Upper lobe of left lung (tissue), 6 donors: ENCODE results near the gene HSD3B2. TPM values are rescaled to one million over a fixed set of nuclear protein-coding genes. Genes with fewer than 3 reads are reported as not detected.
"Not testable (repeated sequence)": the region's sequence is repeated elsewhere in the genome, so short reads cannot be mapped to it uniquely, and the experiment has no call there.

ENCODE experiments used
- ATAC-seq, 2 donors: fragments of 200-7000 bp; cut with Tn5 transposase; one replicate each; pipeline ENCODE4 v1.9.1; 2022; ENCODE audit warnings: mild to moderate bottlenecking in 2 of 2, moderate library complexity in 2 of 2; ENCODE audit not compliant: low FRiP score in 2 of 2
- DNase-seq, 2 donors: peaks; one replicate each; pipeline ENCODE4 v3.0.0-alpha.2; 2019 to 2020
- H3K27ac ChIP-seq, 4 donors: fragments of 200-600 bp; sonication (generic); one replicate each; pipeline ENCODE4 v1.5.1; 2016 to 2019
- H3K27me3 ChIP-seq, 4 donors: fragments of 200-600 bp; sonication (generic); one replicate each; pipeline ENCODE4 v1.5.1; 2017 to 2019
- H3K36me3 ChIP-seq, 4 donors: fragments of 200-600 bp; sonication (generic); one replicate each; pipeline ENCODE4 v1.5.1; 2016 to 2019
- H3K4me1 ChIP-seq, 4 donors: fragments of 200-600 bp; sonication (generic); one replicate each; pipeline ENCODE4 v1.5.1; 2018 to 2019
- H3K4me3 ChIP-seq, 4 donors: fragments of 200-600 bp; sonication (generic); one replicate each; pipeline ENCODE4 v1.5.1; 2017 to 2019; ENCODE audit warnings: mild to moderate bottlenecking in 2 of 4, moderate library complexity in 1 of 4
- H3K9me3 ChIP-seq, 4 donors: fragments of 200-600 bp; sonication (generic); one replicate each; pipeline ENCODE4 v1.5.1; 2018 to 2019
- CTCF ChIP-seq, 6 experiments: fragments of 450-650 bp in 4 of 6; fragments of 200-600 bp in 2 of 6; sonication (generic) in 2 of 6; IDR thresholded peaks; one replicate each; pipeline ENCODE4 v1.5.1; 2016 to 2019; ENCODE audit warnings: antibody characterized with exemption in 6 of 6
- EP300 ChIP-seq, 4 donors: sonication (generic); formaldehyde crosslinking; IDR thresholded peaks; one replicate each; pipeline ENCODE4 v1.5.1; 2017; ENCODE audit warnings: antibody characterized with exemption in 4 of 4, control low read depth in 2 of 4
- POLR2A ChIP-seq, 4 donors: fragments of 450-650 bp; IDR thresholded peaks; one replicate each; pipeline ENCODE4 v1.5.1; 2016 to 2017; ENCODE audit warnings: antibody characterized with exemption in 4 of 4, mild to moderate bottlenecking in 2 of 4
- POLR2AphosphoS5 ChIP-seq, 2 donors: sonication (generic); formaldehyde crosslinking; IDR thresholded peaks; one replicate each; pipeline ENCODE4 v1.5.1; 2017; ENCODE audit warnings: antibody characterized with exemption in 2 of 2
- WGBS, 2 donors: methylation state at CpG; one replicate each; pipeline ENCODE4 v1.1.5; 2017 to 2018; 5-methylcytosine and 5-hydroxymethylcytosine counted together
- total RNA-seq, 6 donors: library from RNA; depleted of rRNA in 4 of 6; stranded (reverse); fragments of >200 nt in 4 of 6; gene quantifications; one replicate each; pipeline versions ENCODE4 v1.1.0 to v1.2.1, GENCODE V29; 2016 to 2021
- donor health status: DM: no; HTN: no; CAD: no; lungs with moderate emphysema.
- donor health status: DM: no; HTN: yes; CAD: no; lungs with severe emphysema.

Gene HSD3B2
- total RNA-seq, 6 donors from 2014 or later = 2.1 TPM; not detected in 4

GRCh38 chr1:119376594-119376993, 38.4 kb upstream of the HSD3B2 start:
- ATAC-seq = no peak
- 71 to 83% methylated on average over 1 of the region's 1 CpG for WGBS, 2 donors

GRCh38 chr1:119377594-119377993, 37.4 kb upstream of the HSD3B2 start:
- not testable (repeated sequence) for H3K4me1 ChIP-seq, H3K9me3 ChIP-seq, H3K27ac ChIP-seq, H3K27me3 ChIP-seq, H3K4me3 ChIP-seq, H3K36me3 ChIP-seq, DNase-seq, ATAC-seq
- 74 to 75% methylated on average over 2 of the region's 2 CpGs for WGBS, 2 donors

More at GRCh38 chr1:119376594-119376993, 38.4 kb upstream of the HSD3B2 start:
- no peaks in the 10 kb centered on the region for H3K4me1 ChIP-seq
- H3K27me3 ChIP-seq = no peaks in the 10 kb centered on the region
- no peaks in the 10 kb centered on the region for H3K36me3 ChIP-seq
- no peaks in the 10 kb centered on the region for H3K9me3 ChIP-seq
- no peak overlapping the region for H3K4me3 ChIP-seq
- TF ChIP-seq POLR2A (IDR thresholded peaks at IDR 0.05) = no peak
- no peak for TF ChIP-seq POLR2AphosphoS5 (IDR thresholded peaks at IDR 0.05)
- TF ChIP-seq EP300 (IDR thresholded peaks at IDR 0.05) = no peak
- no peak for TF ChIP-seq CTCF (IDR thresholded peaks at IDR 0.05)
- no peak overlapping the region for H3K27ac ChIP-seq
- no peak for DNase-seq

GRCh38 chr1:119379117-119379516, 35.8 kb upstream of the HSD3B2 start:
- WGBS, 2 donors = 89 to 100% methylated on average over 1 of the region's 1 CpG
- DNase-seq = no peak
- Histone ChIP-seq H3K9me3 (no peaks in the 10 kb centered on the region), H3K27me3 (no peaks in the 10 kb centered on the region), H3K27ac (no peak overlapping the region), H3K4me1 (no peaks in the 10 kb centered on the region), H3K36me3 (no peaks in the 10 kb centered on the region), H3K4me3 (no peak overlapping the region)
- TF ChIP-seq POLR2A (IDR thresholded peaks at IDR 0.05) = no peak
- no peak for TF ChIP-seq EP300 (IDR thresholded peaks at IDR 0.05)
- no peak for TF ChIP-seq CTCF (IDR thresholded peaks at IDR 0.05)
- TF ChIP-seq POLR2AphosphoS5 (IDR thresholded peaks at IDR 0.05) = no peak
- no peak for ATAC-seq

- Histone ChIP-seq H3K36me3 (no peaks in the 10 kb centered on the region), H3K4me1 (no peaks in the 10 kb centered on the region), H3K9me3 (no peaks in the 10 kb centered on the region), H3K27me3 (no peaks in the 10 kb centered on the region), H3K4me3 (no peak overlapping the region), H3K27ac (no peak overlapping the region)
- ATAC-seq = no peak
- TF ChIP-seq EP300 (IDR thresholded peaks at IDR 0.05) = no peak
- no peak for DNase-seq
- 63 to 75% methylated on average over 2 of the region's 2 CpGs for WGBS, 2 donors
Observed at GRCh38 chr1:119380304-119380703, 34.6 kb upstream of the HSD3B2 start.

- Histone ChIP-seq H3K4me1 (no peaks in the 10 kb centered on the region), H3K27me3 (no peaks in the 10 kb centered on the region), H3K4me3 (no peak overlapping the region), H3K9me3 (no peaks in the 10 kb centered on the region), H3K36me3 (no peaks in the 10 kb centered on the region), H3K27ac (no peak overlapping the region)
- DNase-seq (no peak), ATAC-seq (no peak)
- WGBS, 2 donors = 95 to 97% methylated on average over 5 of the region's 5 CpGs
- no peak for TF ChIP-seq POLR2A (IDR thresholded peaks at IDR 0.05)
- no peak for TF ChIP-seq POLR2AphosphoS5 (IDR thresholded peaks at IDR 0.05)
- TF ChIP-seq CTCF (IDR thresholded peaks at IDR 0.05) = no peak
- no peak for TF ChIP-seq EP300 (IDR thresholded peaks at IDR 0.05)
Observed at GRCh38 chr1:119380983-119381662, 33.8 kb upstream of the HSD3B2 start.

GRCh38 chr1:119384591-119384990, 30.4 kb upstream of the HSD3B2 start:
- Histone ChIP-seq H3K9me3 (no peaks in the 10 kb centered on the region), H3K4me1 (no peaks in the 10 kb centered on the region), H3K27me3 (no peaks in the 10 kb centered on the region), H3K36me3 (no peaks in the 10 kb centered on the region), H3K27ac (no peak overlapping the region), H3K4me3 (no peak overlapping the region)
- TF ChIP-seq POLR2AphosphoS5 (IDR thresholded peaks at IDR 0.05) (no peak), EP300 (IDR thresholded peaks at IDR 0.05) (no peak), POLR2A (IDR thresholded peaks at IDR 0.05) (no peak), CTCF (IDR thresholded peaks at IDR 0.05) (no peak)
- WGBS, 2 donors = 94 to 100% methylated on average over 1 to 4 of the region's 4 CpGs
- ATAC-seq (no peak), DNase-seq (no peak)
